GM13976 (cell line): ENCODE data around the gene LRRC28.

Experiments
- DNase-seq: peaks from one replicate; pipeline ENCODE4 v3.0.0; 2012; ENCODE audit warnings: low spot score
- CTCF ChIP-seq: IDR thresholded peaks from 2 replicates; pipeline ENCODE4 v1.5.1; 2012; ENCODE audit warnings: borderline replicate concordance, mild to moderate bottlenecking; ENCODE audit not compliant: insufficient read depth; ENCODE audit errors: extremely low read depth, missing control alignments, control extremely low read depth
- in situ Hi-C: fragments of 300-500 bp; cut with MboI; formaldehyde crosslinking; loops from one replicate; pipeline ENCODE4 v1.12.0; 2022; ENCODE audit warnings: low sequenced_read_pairs, mixed read lengths, inconsistent platforms; ENCODE audit not compliant: unreplicated experiment

The LRRC28 gene

GRCh38 chr15:99331381-99331780, 80.1 kb downstream of the LRRC28 start:
- DNase-seq: no peak
- TF ChIP-seq CTCF: no peak
- in situ Hi-C loops: no loop called here

- in situ Hi-C loops: no loop called here
- no peak for TF ChIP-seq CTCF
- no peak for DNase-seq
Observed at GRCh38 chr15:99333413-99333812, 82.1 kb downstream of the LRRC28 start.

GRCh38 chr15:99333981-99334380, 82.7 kb downstream of the LRRC28 start:
- DNase-seq: no peak
- in situ Hi-C loops: no loop called here
- TF ChIP-seq CTCF: no peak

- DNase-seq: no peak
- in situ Hi-C loops: no loop called here
- TF ChIP-seq CTCF: no peak
Observed at GRCh38 chr15:99335508-99335907, 84.2 kb downstream of the LRRC28 start.

- in situ Hi-C loops: no loop called here
- no peak for TF ChIP-seq CTCF
Observed at GRCh38 chr15:99336794-99337193, 85.5 kb downstream of the LRRC28 start.

GRCh38 chr15:99340347-99340746, 89.1 kb downstream of the LRRC28 start:
- DNase-seq: no peak
- no peak for TF ChIP-seq CTCF
- in situ Hi-C loops: no loop called here

More at GRCh38 chr15:99336794-99337193, 85.5 kb downstream of the LRRC28 start:
- no peak for DNase-seq

GRCh38 chr15:99341786-99342185, 90.5 kb downstream of the LRRC28 start:
- in situ Hi-C loops: no loop called here
- DNase-seq: no peak
- no peak for TF ChIP-seq CTCF
